MM.1S (cell line): ENCODE results near the gene TMEM176A.

Source experiments
- DNase-seq: peaks from one replicate; pipeline ENCODE4 v3.0.0-alpha.2; 2015
- H2AFZ ChIP-seq: fragments of 300-600 bp; sonication (generic); 2 replicates; pipeline ENCODE4 v1.6.0; 2016; ENCODE audit warnings: antibody characterized with exemption, low read length
- H3F3A ChIP-seq: fragments of 300-600 bp; sonication (generic); 2 replicates; pipeline ENCODE4 v1.6.1; 2016; ENCODE audit warnings: mild to moderate bottlenecking, antibody characterized with exemption, low read length, moderate library complexity, mixed read lengths; ENCODE audit not compliant: insufficient read depth
- H3K27ac ChIP-seq: fragments of 300-600 bp; sonication (generic); 2 replicates; pipeline ENCODE4 v1.5.1; 2016; ENCODE audit warnings: mild to moderate bottlenecking, low read length
- H3K27me3 ChIP-seq: fragments of 300-600 bp; sonication (generic); replicated peaks from 2 replicates; pipeline ENCODE4 v1.6.0; 2016; ENCODE audit warnings: low read length; ENCODE audit not compliant: insufficient read depth
- H3K36me3 ChIP-seq: fragments of 300-600 bp; sonication (generic); replicated peaks from 2 replicates; pipeline ENCODE4 v1.6.1; 2016; ENCODE audit warnings: mild to moderate bottlenecking, low read length, mixed read lengths; ENCODE audit not compliant: insufficient read depth
- H3K4me1 ChIP-seq: fragments of 300-600 bp; sonication (generic); 2 replicates; pipeline ENCODE4 v1.6.1; 2016; ENCODE audit warnings: low read length, mixed read lengths
- H3K4me2 ChIP-seq: fragments of 300-600 bp; sonication (generic); 2 replicates; pipeline ENCODE4 v1.6.0; 2016; ENCODE audit warnings: low read depth, low read length
- H3K4me3 ChIP-seq: fragments of 300-600 bp; sonication (generic); 2 replicates; pipeline ENCODE4 v1.5.1; 2016; ENCODE audit warnings: low read length, mixed read lengths
- H3K79me2 ChIP-seq: fragments of 300-600 bp; sonication (generic); 2 replicates; pipeline ENCODE4 v1.6.1; 2016; ENCODE audit warnings: mixed run types, low read length, mixed read lengths
- H3K9ac ChIP-seq: fragments of 300-600 bp; sonication (generic); 2 replicates; pipeline ENCODE4 v1.6.1; 2016; ENCODE audit warnings: low read length, mixed read lengths
- H3K9me2 ChIP-seq: fragments of 300-600 bp; sonication (generic); replicated peaks from 2 replicates; pipeline ENCODE4 v1.6.1; 2016; ENCODE audit warnings: mild to moderate bottlenecking, low read length, mixed read lengths; ENCODE audit not compliant: insufficient read depth
- H3K9me3 ChIP-seq: fragments of 300-600 bp; sonication (generic); replicated peaks from 2 replicates; pipeline ENCODE4 v1.6.1; 2016; ENCODE audit warnings: mild to moderate bottlenecking, low read length, mixed read lengths; ENCODE audit not compliant: insufficient read depth
- H4K20me1 ChIP-seq: fragments of 300-600 bp; sonication (generic); 2 replicates; pipeline ENCODE4 v1.6.1; 2016; ENCODE audit warnings: mild to moderate bottlenecking, low read length, moderate library complexity, mixed read lengths; ENCODE audit not compliant: insufficient read depth
- EZH2 ChIP-seq: fragments of 300-600 bp; sonication (generic); optimal IDR thresholded peaks from 2 replicates; pipeline ENCODE3; 2017; ENCODE audit warnings: low read depth, mild to moderate bottlenecking, antibody characterized with exemption, low read length, mixed read lengths
- EZH2phosphoT487 ChIP-seq: fragments of 300-600 bp; sonication (generic); IDR thresholded peaks from 2 replicates; pipeline ENCODE4 v1.6.1; 2018; ENCODE audit warnings: antibody characterized with exemption, low read length
- TF ChIP-seq, protein P1 (sequence below): fragments of 300-600 bp; sonication (generic); IDR thresholded peaks from 2 replicates; pipeline ENCODE4 v1.5.1; 2016; ENCODE audit warnings: antibody characterized with exemption, low read length, mixed read lengths

The TMEM176A gene

DNA sequence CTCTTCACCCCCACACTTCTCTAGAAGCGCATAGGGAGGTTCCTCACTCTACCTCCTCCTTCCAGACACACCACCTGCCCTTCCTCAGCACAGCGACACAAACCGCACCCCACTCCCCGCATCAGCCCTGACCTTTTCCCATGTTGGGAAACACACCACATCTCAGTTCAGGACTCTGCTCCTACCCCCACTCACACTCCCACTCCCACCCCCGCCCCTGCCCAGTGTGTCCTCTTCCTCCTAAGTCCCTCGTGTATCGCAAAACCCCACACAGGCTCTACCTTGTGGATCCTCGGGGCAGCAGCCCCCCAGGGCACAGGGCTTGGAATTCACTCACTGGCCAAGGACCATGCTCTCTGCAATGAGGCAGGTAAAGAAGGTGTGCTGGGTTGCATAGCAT lies 47.5 kb downstream of the TMEM176A start:
- no peaks in the 10 kb centered on the region for H3F3A ChIP-seq
- H3K27ac ChIP-seq: no peak overlapping the region
- no peak for DNase-seq
- TF ChIP-seq EZH2: no peak
- TF ChIP-seq, protein P1, sequence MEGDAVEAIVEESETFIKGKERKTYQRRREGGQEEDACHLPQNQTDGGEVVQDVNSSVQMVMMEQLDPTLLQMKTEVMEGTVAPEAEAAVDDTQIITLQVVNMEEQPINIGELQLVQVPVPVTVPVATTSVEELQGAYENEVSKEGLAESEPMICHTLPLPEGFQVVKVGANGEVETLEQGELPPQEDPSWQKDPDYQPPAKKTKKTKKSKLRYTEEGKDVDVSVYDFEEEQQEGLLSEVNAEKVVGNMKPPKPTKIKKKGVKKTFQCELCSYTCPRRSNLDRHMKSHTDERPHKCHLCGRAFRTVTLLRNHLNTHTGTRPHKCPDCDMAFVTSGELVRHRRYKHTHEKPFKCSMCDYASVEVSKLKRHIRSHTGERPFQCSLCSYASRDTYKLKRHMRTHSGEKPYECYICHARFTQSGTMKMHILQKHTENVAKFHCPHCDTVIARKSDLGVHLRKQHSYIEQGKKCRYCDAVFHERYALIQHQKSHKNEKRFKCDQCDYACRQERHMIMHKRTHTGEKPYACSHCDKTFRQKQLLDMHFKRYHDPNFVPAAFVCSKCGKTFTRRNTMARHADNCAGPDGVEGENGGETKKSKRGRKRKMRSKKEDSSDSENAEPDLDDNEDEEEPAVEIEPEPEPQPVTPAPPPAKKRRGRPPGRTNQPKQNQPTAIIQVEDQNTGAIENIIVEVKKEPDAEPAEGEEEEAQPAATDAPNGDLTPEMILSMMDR: no peak
- TF ChIP-seq EZH2phosphoT487: no peak
- H3K36me3 ChIP-seq: no peaks in the 10 kb centered on the region
- H3K79me2 ChIP-seq: no peaks in the 10 kb centered on the region
- no peaks in the 10 kb centered on the region for H4K20me1 ChIP-seq
- H3K4me3 ChIP-seq: no peak overlapping the region
- H3K4me1 ChIP-seq: no peaks in the 10 kb centered on the region
- H3K27me3 ChIP-seq: no peaks in the 10 kb centered on the region
- no peak overlapping the region for H3K4me2 ChIP-seq
- no peaks in the 10 kb centered on the region for H3K9me3 ChIP-seq
- H3K9ac ChIP-seq: no peak overlapping the region
- H3K9me2 ChIP-seq: no peaks in the 10 kb centered on the region
- no peak overlapping the region for H2AFZ ChIP-seq

DNA sequence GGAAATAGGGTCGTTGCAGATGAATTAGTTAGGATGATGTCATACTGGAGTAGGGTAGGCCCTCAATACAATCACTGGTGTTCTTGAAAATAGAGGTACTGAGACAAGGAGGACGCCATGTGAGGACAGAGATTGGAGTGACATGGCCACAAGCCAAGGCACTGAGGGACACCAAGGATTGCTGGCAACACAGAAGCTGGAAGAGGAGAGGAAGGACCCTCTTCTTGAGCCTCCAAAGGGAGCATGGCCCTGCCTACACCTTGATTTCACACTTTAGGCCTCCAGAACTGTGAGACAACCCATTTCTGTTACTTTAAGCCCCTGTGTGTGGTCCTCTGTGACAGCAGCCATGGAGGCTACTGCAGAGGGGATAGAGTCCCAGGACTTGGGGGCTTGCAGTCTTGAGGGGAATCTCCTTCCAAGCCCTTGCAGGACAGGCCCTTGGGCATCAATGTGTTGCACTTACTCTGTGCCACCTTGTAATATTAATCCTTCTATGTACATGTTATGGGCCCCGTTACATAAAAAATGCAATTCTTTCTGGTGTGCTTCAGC lies 48.1 kb downstream of the TMEM176A start:
- H3K9me2 ChIP-seq: no peaks in the 10 kb centered on the region
- H4K20me1 ChIP-seq: no peaks in the 10 kb centered on the region
- no peaks in the 10 kb centered on the region for H3K79me2 ChIP-seq
- H3K36me3 ChIP-seq: no peaks in the 10 kb centered on the region
- no peaks in the 10 kb centered on the region for H3K27me3 ChIP-seq
- H2AFZ ChIP-seq: no peak overlapping the region
- H3K27ac ChIP-seq: no peak overlapping the region
- H3F3A ChIP-seq: no peaks in the 10 kb centered on the region
- no peak overlapping the region for H3K4me3 ChIP-seq
- H3K9ac ChIP-seq: no peak overlapping the region
- H3K9me3 ChIP-seq: no peaks in the 10 kb centered on the region
- H3K4me2 ChIP-seq: no peak overlapping the region
- DNase-seq: no peak
- H3K4me1 ChIP-seq: no peaks in the 10 kb centered on the region
- no peak for TF ChIP-seq EZH2
- no peak for TF ChIP-seq EZH2phosphoT487
- TF ChIP-seq, protein P1: no peak

DNA sequence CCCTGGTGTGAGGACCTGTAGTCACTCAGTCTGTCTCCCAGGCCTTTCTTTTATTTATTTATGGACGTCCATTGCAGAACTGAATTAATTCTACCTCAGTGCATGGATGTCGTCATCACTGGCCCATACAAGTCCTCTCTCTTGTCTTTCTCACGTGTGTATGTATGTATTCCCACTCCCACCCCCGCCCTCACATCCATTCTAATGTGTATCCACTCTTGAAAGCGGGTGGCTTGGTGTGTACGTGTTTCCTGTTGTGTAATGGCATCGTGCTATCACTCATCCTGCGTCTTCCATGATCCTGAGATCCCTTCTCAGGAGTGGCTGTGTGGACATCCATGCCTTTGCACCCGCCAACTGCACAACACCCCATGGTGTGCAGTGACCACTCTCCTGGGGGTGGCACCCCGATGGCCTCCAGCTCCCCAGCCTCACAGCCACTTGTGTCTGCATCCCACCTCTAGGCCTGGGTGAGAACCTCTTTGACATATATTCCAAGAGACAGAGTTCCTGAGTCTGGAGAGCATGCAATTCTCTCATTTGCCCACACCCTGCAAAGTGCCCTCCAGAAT lies 48.7 kb downstream of the TMEM176A start:
- DNase-seq: no peak
- TF ChIP-seq EZH2: no peak
- TF ChIP-seq EZH2phosphoT487: no peak
- TF ChIP-seq, protein P1: no peak
- Histone ChIP-seq H3K9me3 (no peaks in the 10 kb centered on the region), H3K27me3 (no peaks in the 10 kb centered on the region), H2AFZ (no peak overlapping the region), H3F3A (no peaks in the 10 kb centered on the region), H3K79me2 (no peaks in the 10 kb centered on the region), H3K9me2 (no peaks in the 10 kb centered on the region), H4K20me1 (no peaks in the 10 kb centered on the region), H3K27ac (no peak overlapping the region), H3K4me2 (no peak overlapping the region), H3K9ac (no peak overlapping the region), H3K4me1 (no peaks in the 10 kb centered on the region), H3K36me3 (no peaks in the 10 kb centered on the region), H3K4me3 (no peak overlapping the region)
